ENCODE measurements around the gene TSHZ2. TPM values are rescaled to one million over a fixed set of nuclear protein-coding genes. Genes with fewer than 3 reads are reported as not detected.

The TSHZ2 gene
- total and polyA plus RNA-seq, 2 of the 4 experiments (the other 2 are of a cell fraction): under 0.01 to 0.02 TPM

DNA sequence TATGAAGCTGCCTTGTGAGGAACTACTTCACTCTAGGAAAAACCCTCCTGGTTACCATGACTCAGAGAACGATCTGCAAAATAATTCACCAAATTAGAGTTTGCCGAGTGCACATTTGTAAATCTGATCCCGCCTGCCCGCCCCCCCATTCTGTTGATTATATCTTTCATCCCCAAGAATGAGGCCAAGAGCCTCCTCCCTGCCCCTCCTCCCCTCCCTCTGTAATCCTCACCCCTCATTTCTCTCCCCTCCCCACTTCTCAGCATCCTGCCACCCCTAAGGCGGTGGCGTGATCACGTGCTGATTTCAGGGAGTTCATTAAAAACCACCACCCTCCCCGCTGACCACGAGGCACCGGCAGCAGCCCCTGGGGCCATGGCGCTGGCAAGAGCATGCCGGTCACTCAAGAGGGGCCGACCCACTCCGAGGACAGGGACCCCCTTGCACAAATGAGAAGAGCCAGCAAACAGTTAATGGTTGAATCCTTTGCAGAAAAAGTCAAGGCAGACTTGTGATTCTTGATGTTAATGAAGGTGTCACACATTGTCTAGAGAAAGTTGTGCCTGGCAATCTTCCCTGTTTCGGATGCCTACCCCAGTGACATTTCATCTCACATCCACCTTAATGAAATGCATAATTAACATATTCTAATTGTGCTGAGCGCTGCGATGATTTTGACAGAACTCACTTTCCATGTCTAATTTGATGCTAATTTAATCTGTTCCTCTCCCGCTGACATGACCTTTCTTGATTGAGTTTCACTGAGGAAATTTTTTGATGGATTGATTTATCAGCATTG is 373.6 kb downstream of the TSHZ2 start:
- H2BK20ac ChIP-seq (ENCODE audit: low read depth, low read length): no peak overlapping the region
- H3K27me3 ChIP-seq (ENCODE audit: control insufficient read depth, insufficient read depth, low read length): no peaks in the 10 kb centered on the region
- no peak overlapping the region for H3K9ac ChIP-seq (ENCODE audit: low read depth, low read length)
- H3K4ac ChIP-seq (ENCODE audit: low read depth, low read length): no peak overlapping the region
- no peak overlapping the region for H3K27ac ChIP-seq (ENCODE audit: insufficient read depth, low read length)
- ChIA-PET CTCF (no interaction called here), POLR2A (ENCODE audit: unreplicated experiment) (no interaction called here)
- no peak overlapping the region for H3K14ac ChIP-seq (replicated peaks; ENCODE audit: low read depth, low read length)
- no peak overlapping the region for H2AK9ac ChIP-seq (replicated peaks; ENCODE audit: low read depth, low read length, poor library complexity)
- no peak overlapping the region for H4K91ac ChIP-seq (ENCODE audit: insufficient read depth, low read depth, low read length)
- H2BK5ac ChIP-seq (ENCODE audit: low read depth, low read length, poor library complexity, severe bottlenecking): no peak overlapping the region
- H3K36me3 ChIP-seq (ENCODE audit: control insufficient read depth, insufficient read depth, low read length): no peaks in the 10 kb centered on the region
- no peak overlapping the region for H3K56ac ChIP-seq (ENCODE audit: extremely low read depth, insufficient read depth, low read length)
- no peaks in the 10 kb centered on the region for H4K20me1 ChIP-seq (ENCODE audit: insufficient read depth, low read length)
- no peak overlapping the region for H3K23ac ChIP-seq (ENCODE audit: low read depth, low read length)
- no peak overlapping the region for H3K18ac ChIP-seq (ENCODE audit: low read depth, low read length)
- H3K9me1 ChIP-seq (ENCODE audit: insufficient read depth, low read length): no peaks in the 10 kb centered on the region
- no peak overlapping the region for H2AFZ ChIP-seq (replicated peaks; ENCODE audit: low read length, poor library complexity)
- WGBS, 2 experiments (ENCODE audit: extremely low coverage in 2 of 2, insufficient read length in 1 of 2): 93% methylated on average over 5 of the region's 18 CpGs; no CpG with 5 or more reads in 1 of the 2 experiments
- H3K4me3 ChIP-seq (ENCODE audit: insufficient read depth, low read depth, low read length): no peak overlapping the region
- H2BK15ac ChIP-seq (ENCODE audit: low read depth, low read length): no peak overlapping the region
- intact Hi-C loops (cut with micrococcal nuclease): no loop called here
- DNase-seq (no peak), ATAC-seq (ENCODE audit: low read depth) (no peak)
- no peaks in the 10 kb centered on the region for H3K9me3 ChIP-seq (ENCODE audit: control insufficient read depth, insufficient read depth, low read length)
- H4K5ac ChIP-seq (ENCODE audit: low read depth, low read length): no peak overlapping the region
- no peak overlapping the region for H3K4me2 ChIP-seq (ENCODE audit: low read depth, low read length)
- no peaks in the 10 kb centered on the region; the same call in 1 of the 2 replicates for H3K4me1 ChIP-seq (ENCODE audit: control insufficient read depth, insufficient read depth, low read length)
- dilution Hi-C loops (cut with HindIII; ENCODE audit: low sequenced_read_pairs, unreplicated experiment): no loop called here
- in situ Hi-C loops (cut with MboI; ENCODE audit: low sequenced_read_pairs): no loop called here
- BruUV-seq (replicated peaks): no TSS peak
- H2AK5ac ChIP-seq (ENCODE audit: low read depth, low read length): no peak overlapping the region
- H3K79me1 ChIP-seq (ENCODE audit: low read depth in 1 of 2, low read length in 2 of 2): no peaks in the 10 kb centered on the region
- no peak for TF ChIP-seq RFX5 (IDR thresholded peaks at IDR 0.05; ENCODE audit: low read depth, low read length)
- no peak for TF ChIP-seq MAFK (IDR thresholded peaks at IDR 0.05; ENCODE audit: low read depth, low read length)
- TF ChIP-seq RCOR1 (IDR thresholded peaks at IDR 0.05; ENCODE audit: insufficient replicate concordance, low read length): no peak
- no peak for TF ChIP-seq MXI1 (IDR thresholded peaks at IDR 0.05; ENCODE audit: borderline replicate concordance, low read depth, low read length)
- TF ChIP-seq POLR2A (IDR thresholded peaks at IDR 0.05; ENCODE audit: low read depth, low read length): no peak
- TF ChIP-seq SMC3 (IDR thresholded peaks at IDR 0.05; ENCODE audit: low read depth, low read length): no peak
- TF ChIP-seq CEBPB (IDR thresholded peaks at IDR 0.05; ENCODE audit: low read depth, low read length): no peak
- no peak for TF ChIP-seq FOS (IDR thresholded peaks at IDR 0.05; ENCODE audit: low read depth, low read length)
- TF ChIP-seq, protein P1, sequence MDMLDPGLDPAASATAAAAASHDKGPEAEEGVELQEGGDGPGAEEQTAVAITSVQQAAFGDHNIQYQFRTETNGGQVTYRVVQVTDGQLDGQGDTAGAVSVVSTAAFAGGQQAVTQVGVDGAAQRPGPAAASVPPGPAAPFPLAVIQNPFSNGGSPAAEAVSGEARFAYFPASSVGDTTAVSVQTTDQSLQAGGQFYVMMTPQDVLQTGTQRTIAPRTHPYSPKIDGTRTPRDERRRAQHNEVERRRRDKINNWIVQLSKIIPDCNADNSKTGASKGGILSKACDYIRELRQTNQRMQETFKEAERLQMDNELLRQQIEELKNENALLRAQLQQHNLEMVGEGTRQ (IDR thresholded peaks at IDR 0.05; ENCODE audit: low read depth, low read length): no peak
- H4K8ac ChIP-seq (ENCODE audit: low read depth in 2 of 2, low read length in 2 of 2): no peak overlapping the region
- no peak overlapping the region for H2BK120ac ChIP-seq (ENCODE audit: low read depth, low read length)

Measured in IMR-90 (cell line).